NCI-H226 (cell line): ENCODE results near the gene NCR3LG1.

Experiments used
- DNase-seq: peaks from one replicate; pipeline ENCODE4 v3.0.0-alpha.2; 2015

Gene NCR3LG1, protein sequence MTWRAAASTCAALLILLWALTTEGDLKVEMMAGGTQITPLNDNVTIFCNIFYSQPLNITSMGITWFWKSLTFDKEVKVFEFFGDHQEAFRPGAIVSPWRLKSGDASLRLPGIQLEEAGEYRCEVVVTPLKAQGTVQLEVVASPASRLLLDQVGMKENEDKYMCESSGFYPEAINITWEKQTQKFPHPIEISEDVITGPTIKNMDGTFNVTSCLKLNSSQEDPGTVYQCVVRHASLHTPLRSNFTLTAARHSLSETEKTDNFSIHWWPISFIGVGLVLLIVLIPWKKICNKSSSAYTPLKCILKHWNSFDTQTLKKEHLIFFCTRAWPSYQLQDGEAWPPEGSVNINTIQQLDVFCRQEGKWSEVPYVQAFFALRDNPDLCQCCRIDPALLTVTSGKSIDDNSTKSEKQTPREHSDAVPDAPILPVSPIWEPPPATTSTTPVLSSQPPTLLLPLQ

GRCh38 chr11:17351510-17352176, at the start of gene NCR3LG1:
TSS of gene NCR3LG1 (plus strand) at chr11:17351800. CDS start at chr11:17351970, 170 bp downstream.
- peak; percentile 54 for DNase-seq

GRCh38 chr11:17313349-17314231, 38.0 kb upstream of the NCR3LG1 start:
- DNase-seq = no peak

- peak; percentile 53 for DNase-seq
Observed at GRCh38 chr11:17314232-17314547, 37.4 kb upstream of the NCR3LG1 start.

DNA sequence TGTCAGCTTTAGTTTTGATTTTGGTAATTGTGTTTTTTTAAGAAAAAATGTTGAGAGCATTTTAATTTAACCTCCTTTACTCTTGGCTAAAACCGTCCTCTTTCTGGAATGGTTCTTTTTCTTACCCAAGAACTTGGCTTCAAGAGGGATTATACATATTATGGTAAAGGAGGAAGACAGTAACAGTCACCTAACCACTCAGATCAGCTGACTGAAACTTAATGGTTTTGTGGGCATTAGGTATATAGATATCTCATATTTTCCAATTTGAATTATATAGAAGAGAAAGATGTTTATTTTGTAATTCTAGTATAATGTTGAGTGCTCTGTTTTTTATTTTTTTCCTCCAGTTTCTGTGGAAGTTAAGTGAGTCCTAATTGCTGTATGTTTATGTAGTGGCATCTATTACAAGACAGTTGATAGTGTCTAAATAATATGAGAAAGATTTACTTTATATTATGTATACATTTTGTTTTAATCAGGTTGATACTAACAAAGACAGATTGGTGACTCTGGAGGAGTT, 36.6 kb upstream of the NCR3LG1 start:
- DNase-seq = no peak

- no peak for DNase-seq
Observed at GRCh38 chr11:17328871-17329494, 22.6 kb upstream of the NCR3LG1 start.

DNA sequence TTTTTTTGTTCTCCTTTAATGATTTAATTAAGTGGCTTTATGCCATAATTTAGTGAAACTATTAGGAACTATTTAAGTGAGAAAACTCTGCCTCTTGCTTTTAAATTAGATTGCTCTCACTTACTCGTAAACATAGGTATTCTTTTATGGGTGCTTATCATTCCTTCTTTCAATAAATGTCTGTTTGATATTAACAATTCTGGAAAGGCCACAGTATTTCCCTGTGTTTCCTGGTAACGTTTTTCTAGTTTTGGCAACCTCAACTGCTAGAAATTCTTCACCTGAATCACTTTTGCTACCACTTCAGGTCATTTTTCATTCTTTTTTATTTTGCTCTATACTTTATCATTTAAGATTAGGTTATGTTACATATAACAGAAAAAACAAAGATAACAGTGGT, 19.9 kb upstream of the NCR3LG1 start:
- DNase-seq = no peak

GRCh38 chr11:17333799-17334586, 17.6 kb upstream of the NCR3LG1 start:
- no peak for DNase-seq

GRCh38 chr11:17343257-17343656, 8.3 kb upstream of the NCR3LG1 start:
- no peak for DNase-seq

DNA sequence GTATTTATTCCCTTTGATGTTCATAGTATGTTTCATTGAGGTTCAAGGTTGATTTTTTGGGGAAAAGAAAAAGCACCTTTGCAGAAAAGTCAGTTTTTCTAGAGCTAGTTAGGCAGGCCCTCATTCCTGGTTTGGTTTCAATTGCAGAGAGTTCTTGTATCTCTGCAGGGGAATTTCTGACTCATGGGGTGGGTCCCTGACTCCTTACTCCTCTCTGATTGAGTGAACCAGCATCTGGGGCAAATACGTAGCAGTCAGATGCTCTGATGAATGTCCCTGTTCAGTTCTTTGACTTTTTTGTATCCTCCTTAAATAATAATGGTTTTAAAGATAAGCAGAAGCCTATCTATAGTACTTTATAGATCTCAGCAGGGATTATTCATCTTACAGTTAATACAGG, 7.7 kb upstream of the NCR3LG1 start:
- DNase-seq = peak; percentile 85

DNA sequence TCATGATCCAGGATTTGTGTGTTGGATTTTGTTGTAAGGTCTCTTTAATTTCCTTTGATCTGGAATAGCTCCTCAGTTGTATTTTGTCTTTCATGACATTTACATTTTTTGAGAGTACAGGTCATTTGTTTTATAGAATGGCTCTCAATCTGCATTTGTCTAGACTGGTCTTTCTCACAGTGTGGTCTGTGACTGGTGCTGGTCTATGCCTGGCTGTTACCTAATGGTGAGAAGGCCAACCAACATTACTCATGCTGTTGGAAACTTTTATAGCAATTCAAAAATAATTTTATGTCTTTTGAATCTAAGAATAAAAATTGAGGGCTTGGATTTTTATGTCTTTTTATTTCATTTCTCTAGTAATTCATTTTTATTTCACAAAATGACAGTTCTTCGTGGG, 3.9 kb upstream of the NCR3LG1 start:
- no peak for DNase-seq

DNA sequence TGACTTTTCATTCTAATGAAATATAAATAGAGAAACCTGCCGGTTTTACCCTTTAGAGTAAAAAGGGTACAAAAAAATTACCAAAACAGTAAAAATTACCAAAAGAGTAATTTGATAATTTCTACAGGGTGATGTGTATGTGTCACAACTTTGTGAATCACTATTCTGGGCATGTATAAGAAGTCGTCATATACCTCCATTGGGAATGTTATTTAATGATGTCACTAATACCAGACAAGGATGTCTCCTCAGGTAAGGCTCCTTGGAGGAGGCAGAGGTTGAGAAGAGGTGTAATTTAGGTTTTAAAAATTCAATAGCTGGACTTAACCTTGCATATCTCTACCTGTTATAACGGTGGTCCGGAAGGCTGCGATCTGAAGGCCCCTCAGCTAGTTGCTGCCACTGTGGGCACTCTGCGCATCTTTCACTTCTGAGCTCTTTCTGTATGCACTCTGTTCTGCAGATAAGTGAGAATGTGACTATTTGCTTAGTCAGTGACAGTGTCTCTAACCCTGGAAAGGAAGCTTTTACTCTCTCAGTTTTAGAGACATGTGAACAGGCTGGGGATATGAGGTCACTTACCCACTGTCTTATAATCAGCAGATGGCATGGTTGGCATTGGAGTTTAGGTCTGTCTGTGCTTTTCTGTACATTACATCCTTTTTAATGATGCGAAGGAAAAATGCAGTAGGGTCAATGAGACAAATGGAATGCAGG, 987 bp upstream of the NCR3LG1 start:
- no peak for DNase-seq

DNA sequence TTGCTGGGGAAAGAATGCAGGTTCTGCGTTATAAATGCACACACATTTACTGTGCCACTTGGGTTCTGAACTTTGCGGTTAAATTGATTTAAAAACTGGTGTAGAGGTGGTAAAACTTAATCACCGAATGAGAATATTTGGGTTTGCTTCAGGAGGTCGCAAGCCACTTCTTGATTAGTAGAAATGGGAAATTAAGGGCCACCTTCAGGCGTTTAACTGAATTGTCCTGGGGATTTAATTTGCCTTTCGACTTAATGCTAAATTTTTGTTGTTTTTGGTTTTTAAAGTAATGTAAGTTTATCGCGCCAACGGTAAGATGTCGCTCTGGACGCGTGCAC, 459 bp upstream of the NCR3LG1 start:
- DNase-seq = no peak

DNA sequence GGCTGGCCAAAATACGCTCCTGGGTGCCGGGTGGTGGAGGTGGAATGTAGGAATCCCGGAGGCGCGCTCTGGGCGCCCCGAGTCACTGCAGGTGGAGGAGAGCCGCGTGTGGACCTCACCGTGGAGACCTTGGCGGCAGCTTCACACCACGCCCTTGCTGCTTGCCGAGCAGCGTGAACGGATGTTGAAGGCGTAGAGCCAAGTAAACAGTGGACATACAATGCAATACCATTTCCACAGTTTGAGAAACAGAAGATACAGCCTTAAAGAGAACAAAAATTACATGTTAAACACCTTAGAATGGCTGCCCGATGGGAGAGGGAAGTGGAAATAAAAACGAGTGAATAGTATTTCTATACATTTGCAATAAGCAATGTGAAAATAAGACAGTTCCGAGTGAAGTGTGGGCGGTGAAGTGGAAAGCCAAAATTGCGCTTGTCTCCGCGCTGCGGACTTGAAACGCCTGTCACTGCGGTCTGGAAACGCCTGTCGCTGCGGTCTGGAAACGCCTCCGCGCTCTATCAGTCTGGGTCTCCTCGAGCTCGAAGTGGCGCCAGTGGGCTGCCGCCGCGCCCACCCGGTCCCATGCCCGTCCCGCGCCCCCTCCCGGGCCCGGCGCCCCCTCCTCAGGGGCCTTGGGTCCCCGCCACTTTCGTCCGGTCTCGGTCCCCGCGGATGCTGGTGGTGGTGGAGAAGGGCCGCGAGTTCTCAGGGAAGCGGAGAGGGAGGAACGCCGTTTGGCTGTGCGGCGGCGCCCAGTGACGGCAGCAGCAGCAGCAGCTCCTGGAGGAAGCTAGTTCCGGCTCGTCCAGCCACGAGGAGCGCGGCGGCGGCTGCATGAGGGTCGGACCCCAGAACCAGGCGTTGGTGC, 1.6 kb downstream of the NCR3LG1 start:
- DNase-seq = peak; percentile 73

- no peak for DNase-seq
Observed at GRCh38 chr11:17353821-17354600, 2.4 kb downstream of the NCR3LG1 start.

- DNase-seq = no peak
Observed at GRCh38 chr11:17354601-17354991, 3.0 kb downstream of the NCR3LG1 start.

DNA sequence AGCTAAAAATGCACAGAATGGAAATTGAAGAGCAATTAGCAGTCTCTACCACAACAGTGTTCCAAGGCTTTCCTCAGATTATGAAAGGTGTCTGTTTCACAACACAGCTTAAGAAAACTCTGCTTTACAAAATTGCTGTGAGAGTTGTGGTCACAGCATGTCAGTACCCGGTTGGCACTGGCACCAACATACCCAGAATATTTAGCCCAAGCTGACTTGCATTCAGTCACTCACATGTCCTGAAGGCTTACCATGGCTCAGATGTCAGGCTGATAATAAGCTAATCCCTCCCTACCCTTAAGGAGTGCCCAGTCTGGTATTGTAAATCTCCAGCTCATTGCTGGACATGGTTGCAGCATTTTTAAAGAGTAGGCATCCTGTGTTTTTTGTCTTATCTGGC, 14.9 kb downstream of the NCR3LG1 start:
- DNase-seq = no peak

DNA sequence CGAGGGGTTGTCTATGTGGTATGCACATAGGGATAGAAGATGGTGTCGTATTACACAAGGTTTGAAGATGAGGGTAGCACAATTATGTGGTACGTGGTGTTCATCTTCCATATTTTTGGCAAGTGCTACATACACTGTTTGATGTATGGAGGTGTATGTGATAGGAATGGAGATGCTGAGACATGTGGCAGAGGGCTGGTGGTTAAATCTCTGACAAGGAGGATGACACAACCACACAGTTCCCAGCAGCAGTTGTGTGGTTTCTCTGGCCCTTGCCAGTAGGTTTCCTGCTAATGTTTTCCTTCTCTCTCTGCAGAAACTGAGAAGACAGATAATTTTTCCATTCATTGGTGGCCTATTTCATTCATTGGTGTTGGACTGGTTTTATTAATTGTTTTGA, 17.0 kb downstream of the NCR3LG1 start:
- DNase-seq = no peak

- DNase-seq = no peak
Observed at GRCh38 chr11:17369094-17369493, 17.5 kb downstream of the NCR3LG1 start.

GRCh38 chr11:17369684-17370243, 18.2 kb downstream of the NCR3LG1 start:
- DNase-seq = no peak
